ENCODE measurements around the gene MYBPHL.

MYBPHL gene

DNA sequence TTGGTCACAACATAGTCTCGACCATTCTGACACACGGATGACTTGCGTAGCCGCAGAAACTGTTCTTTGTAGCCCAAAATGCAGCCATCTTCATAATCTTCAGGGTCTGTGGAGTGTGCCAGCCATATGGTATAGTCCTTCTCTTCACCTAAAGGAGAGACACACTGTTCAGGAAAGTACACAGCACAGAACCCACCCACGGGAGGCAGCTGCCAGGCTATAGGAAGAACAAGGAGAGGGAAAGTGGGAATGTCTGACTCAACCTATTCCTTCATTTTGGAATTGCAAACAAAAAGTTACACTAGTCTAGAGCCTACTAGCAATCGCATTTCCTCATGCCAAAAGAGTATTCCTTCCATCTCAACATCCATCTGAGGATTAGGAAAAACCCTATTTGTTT, 16.2 kb upstream of the MYBPHL start:
- in situ Hi-C loops (cut with MboI; ENCODE audit: low pct_unique_long_range_greater_than_20kb, low sequenced_read_pairs, unreplicated experiment) = no loop called here
- TF ChIP-seq, protein P1, sequence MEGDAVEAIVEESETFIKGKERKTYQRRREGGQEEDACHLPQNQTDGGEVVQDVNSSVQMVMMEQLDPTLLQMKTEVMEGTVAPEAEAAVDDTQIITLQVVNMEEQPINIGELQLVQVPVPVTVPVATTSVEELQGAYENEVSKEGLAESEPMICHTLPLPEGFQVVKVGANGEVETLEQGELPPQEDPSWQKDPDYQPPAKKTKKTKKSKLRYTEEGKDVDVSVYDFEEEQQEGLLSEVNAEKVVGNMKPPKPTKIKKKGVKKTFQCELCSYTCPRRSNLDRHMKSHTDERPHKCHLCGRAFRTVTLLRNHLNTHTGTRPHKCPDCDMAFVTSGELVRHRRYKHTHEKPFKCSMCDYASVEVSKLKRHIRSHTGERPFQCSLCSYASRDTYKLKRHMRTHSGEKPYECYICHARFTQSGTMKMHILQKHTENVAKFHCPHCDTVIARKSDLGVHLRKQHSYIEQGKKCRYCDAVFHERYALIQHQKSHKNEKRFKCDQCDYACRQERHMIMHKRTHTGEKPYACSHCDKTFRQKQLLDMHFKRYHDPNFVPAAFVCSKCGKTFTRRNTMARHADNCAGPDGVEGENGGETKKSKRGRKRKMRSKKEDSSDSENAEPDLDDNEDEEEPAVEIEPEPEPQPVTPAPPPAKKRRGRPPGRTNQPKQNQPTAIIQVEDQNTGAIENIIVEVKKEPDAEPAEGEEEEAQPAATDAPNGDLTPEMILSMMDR (IDR thresholded peaks at IDR 0.05; ENCODE audit: extremely low read depth, insufficient read depth, missing control alignments) = no peak
- no peak for DNase-seq (ENCODE audit: low spot score)

DNA sequence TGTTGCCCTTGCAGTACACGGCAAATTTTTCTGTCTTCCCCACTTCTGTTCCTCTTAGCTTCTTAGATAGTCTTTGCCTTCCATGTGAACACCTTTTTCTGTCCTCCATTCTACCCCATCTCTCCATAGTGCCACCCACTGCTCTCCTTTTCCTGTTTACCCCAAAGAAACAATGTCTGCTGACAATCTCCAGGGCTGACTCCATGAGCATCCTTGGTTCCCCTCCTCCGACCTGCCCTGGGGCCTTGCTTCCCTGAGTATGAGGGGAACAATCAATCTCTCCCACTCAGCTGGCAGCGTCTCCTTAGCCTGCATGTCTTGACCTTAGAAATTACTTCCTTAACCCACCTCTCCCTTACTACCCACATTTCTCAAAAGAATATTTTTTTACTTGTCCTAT, 12.3 kb upstream of the MYBPHL start:
- in situ Hi-C loops (cut with MboI; ENCODE audit: low pct_unique_long_range_greater_than_20kb, low sequenced_read_pairs, unreplicated experiment) = no loop called here

DNA sequence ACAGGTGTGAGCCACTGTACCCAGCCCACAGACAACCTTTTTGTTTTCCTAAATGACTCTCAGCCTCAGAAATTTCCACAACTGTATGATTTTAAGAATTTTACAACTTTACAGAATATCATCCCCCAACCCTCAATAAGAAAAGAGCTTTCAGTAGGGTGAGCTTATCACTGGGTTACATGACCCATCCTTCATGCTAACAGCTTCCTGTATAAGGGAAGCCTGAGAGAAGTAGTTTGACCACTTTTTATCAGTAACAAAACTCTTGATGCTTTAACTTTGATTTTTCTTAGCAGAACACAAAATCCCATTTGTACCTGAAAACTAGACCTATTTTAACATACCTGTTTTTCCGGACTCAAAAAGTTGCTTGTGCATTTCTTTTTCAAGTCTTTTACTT, 9.7 kb upstream of the MYBPHL start:
- DNase-seq (ENCODE audit: low spot score) = no peak
- in situ Hi-C loops (cut with MboI; ENCODE audit: low pct_unique_long_range_greater_than_20kb, low sequenced_read_pairs, unreplicated experiment) = no loop called here
- TF ChIP-seq, protein P1 (IDR thresholded peaks at IDR 0.05; ENCODE audit: extremely low read depth, insufficient read depth, missing control alignments) = no peak

More for the DNA sequence above, 12.3 kb upstream of the MYBPHL start:
- DNase-seq (ENCODE audit: low spot score) = no peak
- TF ChIP-seq, protein P1 (IDR thresholded peaks at IDR 0.05; ENCODE audit: extremely low read depth, insufficient read depth, missing control alignments) = no peak

DNA sequence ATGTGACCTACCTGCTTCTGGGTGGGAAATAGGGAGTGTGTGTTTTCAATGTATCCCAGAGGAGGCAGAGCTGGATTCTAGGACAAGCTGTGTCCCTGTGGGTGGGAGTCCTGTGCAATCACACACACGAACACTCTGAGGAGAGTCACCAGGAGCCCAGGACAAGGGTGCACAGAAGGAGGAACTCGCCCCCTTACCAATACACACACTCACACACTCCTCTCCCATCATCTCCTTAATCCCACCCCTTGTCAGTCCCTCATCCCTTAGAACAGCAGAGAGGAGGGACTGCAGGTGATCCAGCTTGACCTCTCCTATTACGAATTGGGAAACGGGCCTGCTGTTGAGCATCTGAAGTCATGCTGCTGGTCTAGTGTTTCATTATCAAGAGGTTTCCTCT, 8.5 kb upstream of the MYBPHL start:
- in situ Hi-C loops (cut with MboI; ENCODE audit: low pct_unique_long_range_greater_than_20kb, low sequenced_read_pairs, unreplicated experiment) = no loop called here
- no peak for DNase-seq (ENCODE audit: low spot score)
- TF ChIP-seq, protein P1 (IDR thresholded peaks at IDR 0.05; ENCODE audit: extremely low read depth, insufficient read depth, missing control alignments) = no peak

DNA sequence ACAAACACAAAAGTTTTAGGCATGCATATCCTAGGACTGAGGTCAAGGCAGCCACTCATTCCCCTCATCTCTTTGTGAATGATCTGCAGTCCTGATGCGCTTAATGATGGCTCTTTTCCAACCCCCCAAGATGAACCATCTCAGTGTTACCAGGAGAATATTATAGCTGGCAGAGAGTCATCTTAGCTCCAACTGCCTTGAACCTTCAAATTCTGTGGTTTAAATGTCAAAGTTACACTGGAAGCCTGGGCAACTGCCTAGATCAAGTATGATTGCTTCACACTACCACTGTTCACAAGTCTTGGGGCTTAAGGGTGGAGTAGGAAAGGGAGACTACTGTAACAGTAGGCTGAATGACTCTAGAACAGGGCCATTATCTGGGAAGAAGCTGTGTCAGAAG, 8.0 kb upstream of the MYBPHL start:
- TF ChIP-seq, protein P1 (IDR thresholded peaks at IDR 0.05; ENCODE audit: extremely low read depth, insufficient read depth, missing control alignments) = no peak
- no peak for DNase-seq (ENCODE audit: low spot score)
- in situ Hi-C loops (cut with MboI; ENCODE audit: low pct_unique_long_range_greater_than_20kb, low sequenced_read_pairs, unreplicated experiment) = no loop called here

DNA sequence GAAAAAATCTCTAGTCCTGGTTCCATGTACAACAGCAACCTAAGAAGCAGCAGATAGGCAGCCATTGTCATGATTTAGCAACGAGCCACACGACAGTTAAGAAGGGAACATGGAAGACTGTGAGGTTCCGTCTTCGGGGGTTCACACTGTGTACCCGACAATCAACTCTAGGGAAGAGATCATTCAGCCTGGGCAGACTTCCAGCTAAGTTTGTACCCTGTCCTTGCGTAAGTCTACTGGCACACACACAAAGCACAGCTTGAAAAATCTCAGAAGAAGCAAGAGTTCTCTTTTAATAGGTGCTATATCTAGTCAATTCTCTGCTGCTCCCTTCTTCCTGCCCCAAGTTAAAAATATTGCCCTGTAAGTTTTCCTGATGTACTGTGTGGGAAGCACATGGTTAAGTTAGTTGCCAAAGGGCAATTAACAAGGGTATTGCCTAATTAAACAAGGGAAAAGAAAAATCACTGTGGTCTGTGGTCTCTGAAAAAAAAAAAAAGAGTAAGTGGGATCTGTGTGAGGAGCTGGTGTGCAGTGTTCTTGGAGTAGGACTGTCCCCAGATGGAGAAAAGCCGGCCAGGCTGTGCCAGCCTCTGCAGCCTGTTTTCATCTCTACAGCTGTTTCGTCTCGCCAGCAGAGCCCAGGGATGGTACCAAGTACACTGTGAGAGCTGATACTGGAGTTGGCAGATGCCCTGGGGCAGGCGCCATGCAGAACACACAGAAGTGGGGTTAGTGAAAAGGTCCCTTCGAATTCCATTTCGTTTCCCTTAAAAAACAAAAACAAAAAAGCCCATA, 6.4 kb upstream of the MYBPHL start:
- DNase-seq (ENCODE audit: low spot score) = no peak
- TF ChIP-seq, protein P1 (IDR thresholded peaks at IDR 0.05; ENCODE audit: extremely low read depth, insufficient read depth, missing control alignments) = no peak
- in situ Hi-C loops (cut with MboI; ENCODE audit: low pct_unique_long_range_greater_than_20kb, low sequenced_read_pairs, unreplicated experiment) = no loop called here
